PC-9 (cell line): ENCODE results near the gene FOXR1. TPM values are rescaled to one million over a fixed set of nuclear protein-coding genes. Genes with fewer than 3 reads are reported as not detected.

Source experiments
- BruUV-seq: library from RNA; stranded (reverse); fragments of 400-500 nt; replicated peaks from 2 replicates; lab custom pipeline; 2021; lab: Mats Ljungman, UMichigan
- CTCF ChIA-PET: fragments of 300-600 bp; sonication (Branson Sonifier 250); formaldehyde crosslinking; loops from one replicate; lab custom pipeline; 2022; ENCODE audit warnings: antibody characterized with exemption; lab: Charles Lee
- POLR2A ChIA-PET: fragments of 300-600 bp; sonication (Branson Sonifier 250); formaldehyde crosslinking; loops from one replicate; lab custom pipeline; 2022; ENCODE audit warnings: antibody characterized with exemption; ENCODE audit not compliant: unreplicated experiment; lab: Charles Lee
- DNase-seq, 2 experiments: peaks; one replicate each; pipeline versions ENCODE4 v3.0.0 to v3.0.0-alpha.2; 2015 to 2022; ENCODE audit warnings: mixed read lengths in 1 of 2
- H2AFZ ChIP-seq: fragments of 200-600 bp; sonication (generic); 2 replicates; pipeline ENCODE4 v1.8.1; 2017; ENCODE audit warnings: antibody characterized with exemption
- H3F3A ChIP-seq: fragments of 200-600 bp; sonication (generic); 2 replicates; pipeline ENCODE4 v1.8.1; 2017; ENCODE audit warnings: antibody characterized with exemption, mild to moderate bottlenecking, low read depth; ENCODE audit not compliant: insufficient read depth
- H3K27ac ChIP-seq: fragments of 200-600 bp; sonication (generic); 2 replicates; pipeline ENCODE4 v1.6.1; 2016; ENCODE audit warnings: mixed run types
- H3K27me3 ChIP-seq: fragments of 200-600 bp; sonication (generic); 2 replicates; pipeline ENCODE4 v1.6.1; 2016; ENCODE audit warnings: low read depth, mixed run types; ENCODE audit not compliant: insufficient read depth
- H3K36me3 ChIP-seq: fragments of 200-600 bp; sonication (generic); 2 replicates; pipeline ENCODE4 v1.6.1; 2016; ENCODE audit warnings: low read depth, mixed run types
- H3K4me1 ChIP-seq: fragments of 200-600 bp; sonication (generic); replicated peaks from 2 replicates; pipeline ENCODE4 v1.6.1; 2016; ENCODE audit warnings: mixed run types; ENCODE audit not compliant: insufficient read depth
- H3K4me2 ChIP-seq: fragments of 200-600 bp; sonication (generic); 2 replicates; pipeline ENCODE4 v1.6.1; 2017; ENCODE audit warnings: mixed run types
- H3K4me3 ChIP-seq: fragments of 200-600 bp; sonication (generic); 2 replicates; pipeline ENCODE4 v1.6.1; 2016; ENCODE audit warnings: mixed run types
- H3K79me2 ChIP-seq: fragments of 200-600 bp; sonication (generic); 2 replicates; pipeline ENCODE4 v1.6.1; 2017; ENCODE audit warnings: low read depth, mixed run types
- H3K9me2 ChIP-seq: fragments of 200-600 bp; sonication (generic); 2 replicates; pipeline ENCODE4 v1.8.1; 2017; ENCODE audit warnings: mild to moderate bottlenecking; ENCODE audit not compliant: insufficient read depth
- H3K9me3 ChIP-seq: fragments of 200-600 bp; sonication (generic); 2 replicates; pipeline ENCODE4 v1.8.1; 2016; ENCODE audit warnings: low read depth; ENCODE audit not compliant: insufficient read depth
- H4K20me1 ChIP-seq: fragments of 200-600 bp; sonication (generic); 2 replicates; pipeline ENCODE4 v1.8.1; 2017; ENCODE audit not compliant: insufficient read depth
- EZH2 ChIP-seq: fragments of 200-600 bp; sonication (generic); IDR thresholded peaks from 2 replicates; pipeline ENCODE4 v1.8.0; 2017; ENCODE audit warnings: antibody characterized with exemption, low read depth
- intact Hi-C: fragments of 100-400 bp; cut with micrococcal nuclease; formaldehyde crosslinking; loops from one replicate; pipeline ENCODE4 v1.10.0; 2022; ENCODE audit not compliant: unreplicated experiment
- total RNA-seq: library from RNA; stranded (reverse); gene quantifications from 2 replicates; pipeline ENCODE4 v1.2.3, GENCODE V29; 2021
- TF ChIP-seq, protein P1 (sequence below): fragments of 200-600 bp; sonication (generic); conservative IDR thresholded peaks from 2 replicates; pipeline ENCODE4 v1.6.1; 2017; ENCODE audit warnings: mixed run types, antibody characterized with exemption, mild to moderate bottlenecking, moderate library complexity

The FOXR1 gene
- total RNA-seq, 1 experiment from 2014 or later, result not detected

- ChIA-PET CTCF (no interaction called here), POLR2A (interaction anchor here (0.5 to 0.6 kb wide), 2 partner anchors 20 to 188 kb away, joined by 3 read pairs; partner anchors contain the start of gene HINFP)
- TF ChIP-seq EZH2, result no peak
- TF ChIP-seq, protein P1, sequence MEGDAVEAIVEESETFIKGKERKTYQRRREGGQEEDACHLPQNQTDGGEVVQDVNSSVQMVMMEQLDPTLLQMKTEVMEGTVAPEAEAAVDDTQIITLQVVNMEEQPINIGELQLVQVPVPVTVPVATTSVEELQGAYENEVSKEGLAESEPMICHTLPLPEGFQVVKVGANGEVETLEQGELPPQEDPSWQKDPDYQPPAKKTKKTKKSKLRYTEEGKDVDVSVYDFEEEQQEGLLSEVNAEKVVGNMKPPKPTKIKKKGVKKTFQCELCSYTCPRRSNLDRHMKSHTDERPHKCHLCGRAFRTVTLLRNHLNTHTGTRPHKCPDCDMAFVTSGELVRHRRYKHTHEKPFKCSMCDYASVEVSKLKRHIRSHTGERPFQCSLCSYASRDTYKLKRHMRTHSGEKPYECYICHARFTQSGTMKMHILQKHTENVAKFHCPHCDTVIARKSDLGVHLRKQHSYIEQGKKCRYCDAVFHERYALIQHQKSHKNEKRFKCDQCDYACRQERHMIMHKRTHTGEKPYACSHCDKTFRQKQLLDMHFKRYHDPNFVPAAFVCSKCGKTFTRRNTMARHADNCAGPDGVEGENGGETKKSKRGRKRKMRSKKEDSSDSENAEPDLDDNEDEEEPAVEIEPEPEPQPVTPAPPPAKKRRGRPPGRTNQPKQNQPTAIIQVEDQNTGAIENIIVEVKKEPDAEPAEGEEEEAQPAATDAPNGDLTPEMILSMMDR, result no peak
- Histone ChIP-seq H3K27ac (peak overlapping the region; percentile 25), H3K79me2 (no peaks in the 10 kb centered on the region), H3K4me1 (peaks cover 30% of the 10 kb centered on the region), H3K36me3 (no peaks in the 10 kb centered on the region), H3K9me3 (no peaks in the 10 kb centered on the region), H3F3A (peaks cover 27% of the 10 kb centered on the region), H4K20me1 (no peaks in the 10 kb centered on the region), H3K4me2 (no peak overlapping the region), H2AFZ (no peak overlapping the region), H3K4me3 (no peak overlapping the region), H3K27me3 (no peaks in the 10 kb centered on the region), H3K9me2 (peaks cover 4% of the 10 kb centered on the region; the same call in 1 of the 2 replicates)
- DNase-seq, result peak in 1 of 2 experiments; percentile 75
- no TSS peak for BruUV-seq
- intact Hi-C loops, result no loop called here
These were observed 38.1 kb upstream of the FOXR1 start for GRCh38 chr11:118933486-118933885.

DNA sequence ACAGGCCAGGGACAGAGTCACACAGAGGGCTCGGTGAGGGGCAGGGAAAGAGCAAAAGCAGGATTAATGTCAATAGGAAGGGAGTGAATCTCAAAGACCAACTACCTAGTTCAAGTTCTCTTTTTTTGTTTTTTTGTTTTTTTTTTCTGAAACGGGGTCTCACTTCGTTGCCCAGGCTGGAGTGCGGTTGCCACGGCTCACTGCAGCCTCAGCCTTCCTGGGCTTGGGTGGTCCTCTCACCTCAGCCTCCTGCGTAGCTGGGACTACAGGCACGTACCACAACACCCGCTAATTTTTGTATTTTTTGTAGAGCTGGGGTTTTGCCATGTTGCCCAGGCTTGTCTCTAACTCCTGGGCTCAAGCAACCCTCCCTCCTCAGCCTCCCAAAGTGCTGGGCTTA is 36.2 kb upstream of the FOXR1 start:
- H3F3A ChIP-seq, result peaks cover 41% of the 10 kb centered on the region
- H3K27me3 ChIP-seq, result no peaks in the 10 kb centered on the region
- no peak overlapping the region for H3K4me3 ChIP-seq
- no peak overlapping the region for H3K27ac ChIP-seq
- no peaks in the 10 kb centered on the region for H3K79me2 ChIP-seq
- no TSS peak for BruUV-seq
- H3K36me3 ChIP-seq, result no peaks in the 10 kb centered on the region
- CTCF ChIA-PET, result no interaction called here
- H4K20me1 ChIP-seq, result no peaks in the 10 kb centered on the region
- TF ChIP-seq, protein P1, result no peak
- no peak for TF ChIP-seq EZH2
- H3K4me2 ChIP-seq, result no peak overlapping the region
- POLR2A ChIA-PET, result no interaction called here
- intact Hi-C loops, result no loop called here
- peaks cover 4% of the 10 kb centered on the region; the same call in 1 of the 2 replicates for H3K9me2 ChIP-seq
- H3K9me3 ChIP-seq, result no peaks in the 10 kb centered on the region
- no peak for DNase-seq
- no peak overlapping the region for H2AFZ ChIP-seq
- H3K4me1 ChIP-seq, result peaks cover 39% of the 10 kb centered on the region

DNA sequence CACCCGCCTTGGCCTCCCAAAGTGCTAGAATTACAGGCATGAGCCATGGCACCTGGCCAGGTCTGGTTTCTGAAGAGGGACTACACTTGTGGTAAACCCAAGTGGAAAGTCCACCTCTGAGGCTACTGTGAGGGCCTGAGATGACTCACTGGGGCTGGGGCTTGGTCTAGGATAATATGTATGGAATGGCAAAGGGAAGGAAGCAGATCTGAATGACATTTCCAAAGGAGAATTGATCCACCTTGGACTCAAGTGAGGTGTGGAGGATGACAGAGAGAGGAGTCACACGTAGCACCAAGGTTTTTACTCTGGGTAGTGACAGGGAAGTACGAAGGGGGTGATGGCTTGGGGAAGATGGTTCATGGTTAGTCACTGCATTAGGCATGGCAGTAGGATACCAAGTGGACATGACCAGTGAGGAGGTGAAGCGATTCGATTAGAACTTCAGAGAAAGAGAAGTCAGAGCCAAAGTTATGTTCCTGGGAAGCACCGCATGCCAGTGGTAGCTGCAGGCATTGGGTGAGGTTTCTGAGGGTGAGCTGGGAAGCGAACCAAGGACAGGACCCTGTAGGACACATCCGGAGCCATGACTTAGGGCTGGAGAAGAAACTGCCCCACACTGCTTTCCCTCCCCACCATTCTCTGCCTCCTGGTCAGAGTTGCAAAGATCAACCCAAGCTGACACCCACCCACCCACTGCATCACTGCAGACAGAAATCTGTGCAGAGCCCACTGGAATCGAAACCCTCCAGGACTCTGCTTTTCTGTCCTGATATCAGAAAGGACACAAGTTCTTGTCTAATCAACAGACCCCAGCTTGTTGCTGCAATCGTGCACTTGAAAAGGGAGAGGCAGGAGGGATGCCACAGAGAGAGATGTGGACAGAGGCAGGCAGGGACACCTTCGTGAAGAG is 32.8 kb upstream of the FOXR1 start:
- H3K27ac ChIP-seq, result peak overlapping the region; percentile 55
- intact Hi-C loops, result loop anchor here (1.0 to 2.0 kb wide), 2 partner anchors 8 to 18 kb away; partner anchors contain the start of gene UPK2
- no peak overlapping the region for H3K4me3 ChIP-seq
- TF ChIP-seq, protein P1, result no peak
- no peak for TF ChIP-seq EZH2
- H3K27me3 ChIP-seq, result no peaks in the 10 kb centered on the region
- no peaks in the 10 kb centered on the region for H3K9me3 ChIP-seq
- peaks cover 4% of the 10 kb centered on the region; the same call in 1 of the 2 replicates for H3K9me2 ChIP-seq
- CTCF ChIA-PET, result no interaction called here
- peak; percentile 94 to 100 for DNase-seq
- POLR2A ChIA-PET, result interaction anchor here (0.5 to 0.6 kb wide), 2 partner anchors 269 to 330 kb away, joined by 4 read pairs; no protein-coding TSS in a partner anchor
- H3K36me3 ChIP-seq, result no peaks in the 10 kb centered on the region
- H3K79me2 ChIP-seq, result no peaks in the 10 kb centered on the region
- H3K4me2 ChIP-seq, result peak overlapping the region; percentile 39
- BruUV-seq, result TSS peak; percentile 46
- no peak overlapping the region for H2AFZ ChIP-seq
- H4K20me1 ChIP-seq, result no peaks in the 10 kb centered on the region
- peaks cover 24% of the 10 kb centered on the region for H3K4me1 ChIP-seq
- peaks cover 32% of the 10 kb centered on the region for H3F3A ChIP-seq
